H1 (cell line): ENCODE results near the gene DBX1. TPM values are rescaled to one million over a fixed set of nuclear protein-coding genes. Genes with fewer than 3 reads are reported as not detected.
A peak's percentile ranks its signal among the peaks of the same experiment; 100 is the strongest.

Experiments used
- CTCF ChIA-PET: fragments of 300-600 bp; sonication (Branson Sonifier 250); formaldehyde crosslinking; loops from one replicate; lab custom pipeline; 2021; ENCODE audit not compliant: partially characterized antibody; lab: Charles Lee
- POLR2A ChIA-PET: fragments of 300-600 bp; sonication (Branson Sonifier 250); formaldehyde crosslinking; loops from one replicate; lab custom pipeline; 2021; ENCODE audit warnings: inconsistent platforms; ENCODE audit not compliant: partially characterized antibody; lab: Charles Lee
- DNase-seq, 2 experiments: peaks; one replicate each; pipeline versions ENCODE4 v3.0.0 to v3.0.0-alpha.2; 2010 to 2022; ENCODE audit warnings: low spot score in 2 of 2, low read depth in 1 of 2, mixed read lengths in 1 of 2
- FAIRE-seq: peaks from 2 replicates; lab custom pipeline; 2011; peaks lifted over from hg19 to GRCh38; lab: Jason Lieb, UNC
- H2AFZ ChIP-seq: 2 replicates; pipeline ENCODE4 v1.8.1; 2012; ENCODE audit warnings: low read length, inconsistent platforms
- H2AK5ac ChIP-seq: 2 replicates; pipeline ENCODE4 v1.6.1; 2013; ENCODE audit warnings: low read depth, low read length
- H2BK120ac ChIP-seq: replicated peaks from 2 replicates; pipeline ENCODE3; 2013; ENCODE audit warnings: low read depth, low read length, inconsistent platforms
- H2BK12ac ChIP-seq: 2 replicates; pipeline ENCODE4 v1.6.1; 2013; ENCODE audit warnings: low read depth, low read length
- H2BK15ac ChIP-seq: 2 replicates; pipeline ENCODE4 v1.6.1; 2013; ENCODE audit warnings: low read length
- H2BK20ac ChIP-seq: 2 replicates; pipeline ENCODE4 v1.6.1; 2013; ENCODE audit warnings: low read length
- H2BK5ac ChIP-seq: 2 replicates; pipeline ENCODE4 v1.6.1; 2013; ENCODE audit warnings: low read depth, low read length
- H3K14ac ChIP-seq: 2 replicates; pipeline ENCODE4 v1.6.1; 2013; ENCODE audit warnings: inconsistent platforms; ENCODE audit not compliant: insufficient read length
- H3K18ac ChIP-seq: 2 replicates; pipeline ENCODE4 v1.6.1; 2013; ENCODE audit warnings: low read length; ENCODE audit errors: extremely low read depth
- H3K23ac ChIP-seq: 2 replicates; pipeline ENCODE4 v1.6.1; 2013; ENCODE audit warnings: inconsistent platforms; ENCODE audit not compliant: insufficient read length
- H3K23me2 ChIP-seq: 2 replicates; pipeline ENCODE4 v1.6.1; 2013; ENCODE audit warnings: low read depth, low read length
- H3K27ac ChIP-seq: 2 replicates; pipeline ENCODE4 v1.6.1; 2011; ENCODE audit warnings: low read depth, low read length, inconsistent platforms
- H3K27me3 ChIP-seq, 4 experiments: replicated peaks in 1 of 4; 1 replicate in 1 of 4; 2 replicates in 3 of 4; pipeline versions ENCODE4 v1.6.1 to v1.8.1; 2011 to 2013; ENCODE audit warnings: low read length in 3 of 4, mild to moderate bottlenecking in 3 of 4, inconsistent platforms in 2 of 4, mixed read lengths in 2 of 4, moderate library complexity in 1 of 4; ENCODE audit not compliant: control insufficient read depth in 3 of 4, insufficient read depth in 3 of 4; ENCODE audit errors: extremely low read depth in 1 of 4
- H3K36me3 ChIP-seq, 4 experiments: 2 replicates each; pipeline versions ENCODE4 v1.6.1 to v1.8.1; 2011 to 2013; ENCODE audit warnings: mild to moderate bottlenecking in 4 of 4, low read length in 3 of 4, moderate library complexity in 2 of 4, control low read depth in 1 of 4, inconsistent platforms in 1 of 4; ENCODE audit not compliant: insufficient read depth in 4 of 4, control insufficient read depth in 2 of 4
- H3K4ac ChIP-seq: replicated peaks from 2 replicates; pipeline ENCODE3; 2013; ENCODE audit warnings: low read length, low read depth, mixed read lengths, inconsistent platforms; ENCODE audit not compliant: insufficient read length
- H3K4me1 ChIP-seq, 4 experiments: replicated peaks in 1 of 4; 1 replicate in 1 of 4; 2 replicates in 3 of 4; pipeline versions ENCODE4 v1.6.1 to v1.8.1; 2011 to 2013; ENCODE audit warnings: low read length in 3 of 4, inconsistent platforms in 2 of 4, mixed read lengths in 1 of 4; ENCODE audit not compliant: insufficient read depth in 4 of 4, control insufficient read depth in 3 of 4
- H3K4me2 ChIP-seq, 2 experiments: 2 replicates each; pipeline versions ENCODE4 v1.6.1 to v1.8.1; 2011 to 2013; ENCODE audit warnings: low read depth in 2 of 2, low read length in 2 of 2, control low read depth in 1 of 2, inconsistent platforms in 1 of 2, mild to moderate bottlenecking in 1 of 2; ENCODE audit not compliant: insufficient read depth in 1 of 2
- H3K4me3 ChIP-seq, 4 experiments: fragments of 200-600, 300-600 bp in 1 of 4; sonication (generic), shearing (Covaris generic), sonication (Bioruptor Twin) in 1 of 4; 2 replicates each; pipeline versions ENCODE4 v1.5.1 to v1.8.1; 2011 to 2016; ENCODE audit warnings: low read length in 4 of 4, low read depth in 3 of 4, control low read depth in 2 of 4, inconsistent platforms in 2 of 4, mild to moderate bottlenecking in 2 of 4, mixed read lengths in 1 of 4, moderate library complexity in 1 of 4; ENCODE audit not compliant: insufficient read depth in 2 of 4; ENCODE audit errors: extremely low read depth in 1 of 4
- H3K56ac ChIP-seq: replicated peaks from 2 replicates; pipeline ENCODE3; 2013; ENCODE audit warnings: low read depth, mild to moderate bottlenecking, mixed read lengths, low read length, inconsistent platforms; ENCODE audit not compliant: insufficient read length
- H3K79me1 ChIP-seq: 2 replicates; pipeline ENCODE4 v1.6.1; 2013; ENCODE audit warnings: low read depth, low read length, control low read depth
- H3K79me2 ChIP-seq, 2 experiments: 2 replicates each; pipeline versions ENCODE4 v1.6.1 to v1.8.1; 2012 to 2013; ENCODE audit warnings: low read length in 2 of 2, mild to moderate bottlenecking in 2 of 2, inconsistent platforms in 1 of 2; ENCODE audit not compliant: insufficient read depth in 2 of 2, control insufficient read depth in 1 of 2
- H3K9ac ChIP-seq, 4 experiments: replicated peaks in 1 of 4; 1 replicate in 1 of 4; 2 replicates in 3 of 4; pipeline versions ENCODE4 v1.6.1 to v1.8.1; 2011 to 2013; ENCODE audit warnings: low read depth in 3 of 4, low read length in 3 of 4, control low read depth in 2 of 4, mild to moderate bottlenecking in 2 of 4, moderate library complexity in 2 of 4, inconsistent platforms in 1 of 4; ENCODE audit errors: extremely low read depth in 1 of 4
- H3K9me3 ChIP-seq, 2 experiments: 2 replicates each; pipeline versions ENCODE4 v1.6.1 to v1.8.1; 2012 to 2013; ENCODE audit warnings: mild to moderate bottlenecking in 2 of 2, moderate library complexity in 2 of 2, control low read depth in 1 of 2, inconsistent platforms in 1 of 2, low read depth in 1 of 2, low read length in 1 of 2, mixed read lengths in 1 of 2; ENCODE audit not compliant: insufficient read depth in 2 of 2
- H4K20me1 ChIP-seq, 2 experiments: replicated peaks in 1 of 2; 2 replicates each; pipeline versions ENCODE3 to v1.8.1; 2011 to 2013; ENCODE audit warnings: inconsistent platforms in 2 of 2, low read length in 2 of 2, mild to moderate bottlenecking in 1 of 2; ENCODE audit not compliant: insufficient read depth in 2 of 2, control insufficient read depth in 1 of 2
- H4K5ac ChIP-seq: 2 replicates; pipeline ENCODE4 v1.6.1; 2013; ENCODE audit warnings: low read length, low read depth, mixed read lengths, inconsistent platforms; ENCODE audit not compliant: insufficient read length
- H4K8ac ChIP-seq: 2 replicates; pipeline ENCODE4 v1.8.0; 2013; ENCODE audit warnings: mild to moderate bottlenecking, moderate library complexity, low read length, inconsistent platforms; ENCODE audit not compliant: insufficient read depth; ENCODE audit errors: extremely low read depth
- H4K91ac ChIP-seq: replicated peaks from 2 replicates; pipeline ENCODE3; 2013; ENCODE audit warnings: low read length, mixed read lengths, inconsistent platforms; ENCODE audit not compliant: insufficient read length
- CEBPB ChIP-seq: IDR thresholded peaks from 2 replicates; pipeline ENCODE4 v1.6.1; 2012; ENCODE audit warnings: low read depth, low read length
- CREB1 ChIP-seq: IDR thresholded peaks from 2 replicates; pipeline ENCODE4 v1.6.1; 2012; ENCODE audit warnings: inconsistent platforms
- EZH2 ChIP-seq: fragments of 200-600 bp; sonication (generic); IDR thresholded peaks from 2 replicates; pipeline ENCODE4 v1.7.1; 2012; ENCODE audit warnings: low read depth, mild to moderate bottlenecking, moderate library complexity, low read length, inconsistent platforms; ENCODE audit not compliant: severe bottlenecking
- HDAC2 ChIP-seq, 2 experiments: fragments of 300-600 bp in 1 of 2; sonication (generic) in 1 of 2; IDR thresholded peaks; 2 replicates each; pipeline ENCODE4 v1.6.1; 2011 to 2012; ENCODE audit warnings: low read depth in 2 of 2, low read length in 2 of 2, mild to moderate bottlenecking in 2 of 2, moderate library complexity in 2 of 2, borderline replicate concordance in 1 of 2, inconsistent platforms in 1 of 2
- HDAC6 ChIP-seq: IDR thresholded peaks from one replicate; pipeline ENCODE4 v1.7.1; 2012; ENCODE audit warnings: low read depth, mild to moderate bottlenecking, inconsistent platforms, low read length, moderate library complexity
- KDM4A ChIP-seq: IDR thresholded peaks from one replicate; pipeline ENCODE4 v1.7.1; 2012; ENCODE audit warnings: low read depth, mild to moderate bottlenecking, moderate library complexity, low read length, inconsistent platforms; ENCODE audit not compliant: severe bottlenecking
- SIX5 ChIP-seq: IDR thresholded peaks from 2 replicates; pipeline ENCODE4 v1.6.1; 2011; ENCODE audit warnings: mild to moderate bottlenecking, low read depth, low read length
- SUZ12 ChIP-seq: fragments of 200-600 bp; sonication (generic); IDR thresholded peaks from 2 replicates; pipeline ENCODE4 v1.6.1; 2012; ENCODE audit warnings: mild to moderate bottlenecking, inconsistent platforms, low read length, moderate library complexity, mixed read lengths
- TBP ChIP-seq: IDR thresholded peaks from 2 replicates; pipeline ENCODE4 v1.6.1; 2011; ENCODE audit warnings: low read depth, low read length, improper control_type of control experiment
- WGBS, 2 experiments: shearing (Covaris generic) in 1 of 2; methylation state at CpG; one replicate each; pipeline versions ENCODE4 v1.1.6 to v1.1.7; 2013 to 2015; ENCODE audit warnings: low lambda C conversion rate in 2 of 2, mixed read lengths in 2 of 2, inconsistent platforms in 1 of 2, low coverage in 1 of 2, missing lambda C conversion rate in 1 of 2; ENCODE audit not compliant: insufficient replicate concordance in 2 of 2, insufficient coverage in 1 of 2, insufficient read length in 1 of 2; ENCODE audit errors: extremely low coverage in 1 of 2, missing lambda C conversion rate in 1 of 2; 5-methylcytosine and 5-hydroxymethylcytosine counted together
- polyA plus RNA-seq, 7 experiments: library from polyadenylated mRNA; depleted of rRNA in 3 of 7; stranded (reverse) in 5 of 7; unstranded in 2 of 7; fragments of >200 nt in 5 of 7; fragments of 200-250 nt in 2 of 7; gene quantifications; 1 replicate in 5 of 7; 2 replicates in 1 of 7; 4 replicates in 1 of 7; pipeline versions ENCODE4 v1.2.1 to v1.2.3, GENCODE V29; 2011 to 2013; ENCODE audit warnings: missing spikeins in 2 of 7, mixed read lengths in 2 of 7
- total RNA-seq: library from RNA; stranded (reverse); fragmentation: NEBNext Ultra II Directional; extraction: Animal tissue kit (Norgen Biotek cat#: 25700); gene quantifications from 2 replicates; pipeline ENCODE4 v1.2.1, GENCODE V29; 2021

DBX1 gene
- total and polyA plus RNA-seq, 2 of the 8 experiments (the other 6 are each of a cell fraction or from before 2014, with no cell fraction given) = not detected

- Histone ChIP-seq H2BK15ac (no peak overlapping the region), H3K79me2 (no peaks in the 10 kb centered on the region), H4K91ac (no peak overlapping the region), H3K4me3 (peak overlapping the region; percentile 16 to 48 (median 34); a peak in 6 of 8 replicates), H3K14ac (no peak overlapping the region), H2BK20ac (no peak overlapping the region), H3K9me3 (peaks cover 0 to 2% of the 10 kb centered on the region in 2 experiments; a peak in 1 of 4 replicates), H2BK5ac (no peak overlapping the region), H3K36me3 (no peaks in the 10 kb centered on the region), H2AK5ac (no peak overlapping the region), H3K4ac (no peak overlapping the region), H4K5ac (no peak overlapping the region), H3K23ac (no peak overlapping the region), H3K18ac (no peak overlapping the region), H2BK120ac (no peak overlapping the region), H3K27me3 (peaks cover 59 to 94% (median 80%) of the 10 kb centered on the region in 4 experiments), H3K27ac (no peak overlapping the region), H2AFZ (no peak overlapping the region), H3K79me1 (no peaks in the 10 kb centered on the region), H3K23me2 (no peaks in the 10 kb centered on the region), H4K20me1 (peaks cover 0 to 5% of the 10 kb centered on the region in 2 experiments), H2BK12ac (no peak overlapping the region), H4K8ac (no peak overlapping the region), H3K9ac (no peak overlapping the region), H3K4me2 (peak overlapping the region; percentile 68 to 82), H3K4me1 (peaks cover 0 to 10% (median 5%) of the 10 kb centered on the region in 4 experiments; a peak in 6 of 7 replicates), H3K56ac (no peak overlapping the region)
- WGBS, 2 experiments = 5% methylated on average over 16 of the region's 16 CpGs; no CpG with 5 or more reads in 1 of the 2 experiments
- DNase-seq (peak; percentile 10 to 63), FAIRE-seq (no peak)
- ChIA-PET CTCF (interaction anchor here (0.9 to 2.1 kb wide), 3 partner anchors 13 to 44 kb away, joined by 3 to 8 read pairs (median 3); no protein-coding TSS in a partner anchor), POLR2A (no interaction called here)
- no peak for TF ChIP-seq HDAC6
- TF ChIP-seq EZH2 = peak; percentile 81
- no peak for TF ChIP-seq CREB1
- TF ChIP-seq TBP = peak; percentile 15; the same call in 1 of the 2 replicates
- 0 out of 4 replicates have a peak, but pooled peaks of 1 of the 2 experiments have one; percentile 11 for TF ChIP-seq HDAC2 (IDR thresholded peaks at IDR 0.05; ENCODE audit: borderline replicate concordance in 1 of 2, low read depth in 2 of 2, low read length in 2 of 2)
- TF ChIP-seq SUZ12 = peak; percentile 79
- TF ChIP-seq SIX5 = no peak
- 0 out of 2 replicates have a peak, but pooled peaks have one; percentile 27 for TF ChIP-seq CEBPB
- TF ChIP-seq KDM4A = no peak
Measured at GRCh38 chr11:20208622-20209111, 48.4 kb upstream of the DBX1 start.
